Measurements from ENCODE around the gene SLC26A1.

The SLC26A1 gene

GRCh38 chr4:1035510-1035909 is 42.3 kb upstream of the SLC26A1 start:
- Histone ChIP-seq H4K20me1 (ENCODE audit: insufficient read depth, low read length) (no peaks in the 10 kb centered on the region), H3K79me2 (ENCODE audit: low read length) (no peaks in the 10 kb centered on the region), H3F3A (ENCODE audit: insufficient read depth, low read length) (no peaks in the 10 kb centered on the region), H3K4me1 (ENCODE audit: low read length) (no peaks in the 10 kb centered on the region), H3K4me2 (ENCODE audit: low read depth, low read length) (no peak overlapping the region), H2AFZ (ENCODE audit: low read length) (no peak overlapping the region), H3K4me3 (ENCODE audit: low read length) (no peak overlapping the region), H3K36me3 (replicated peaks; ENCODE audit: insufficient read depth, low read length) (no peaks in the 10 kb centered on the region), H3K9ac (ENCODE audit: low read length) (no peak overlapping the region), H3K27me3 (replicated peaks; ENCODE audit: insufficient read depth, low read length) (no peaks in the 10 kb centered on the region), H3K9me3 (replicated peaks; ENCODE audit: insufficient read depth, low read length) (no peaks in the 10 kb centered on the region), H3K27ac (ENCODE audit: low read length) (no peak overlapping the region), H3K9me2 (replicated peaks; ENCODE audit: insufficient read depth, low read length) (no peaks in the 10 kb centered on the region)
- TF ChIP-seq EZH2 (optimal IDR thresholded peaks at IDR 0.05; ENCODE audit: low read depth, low read length) (no peak), EZH2phosphoT487 (IDR thresholded peaks at IDR 0.05; ENCODE audit: low read length) (no peak)
- TF ChIP-seq, protein P1, sequence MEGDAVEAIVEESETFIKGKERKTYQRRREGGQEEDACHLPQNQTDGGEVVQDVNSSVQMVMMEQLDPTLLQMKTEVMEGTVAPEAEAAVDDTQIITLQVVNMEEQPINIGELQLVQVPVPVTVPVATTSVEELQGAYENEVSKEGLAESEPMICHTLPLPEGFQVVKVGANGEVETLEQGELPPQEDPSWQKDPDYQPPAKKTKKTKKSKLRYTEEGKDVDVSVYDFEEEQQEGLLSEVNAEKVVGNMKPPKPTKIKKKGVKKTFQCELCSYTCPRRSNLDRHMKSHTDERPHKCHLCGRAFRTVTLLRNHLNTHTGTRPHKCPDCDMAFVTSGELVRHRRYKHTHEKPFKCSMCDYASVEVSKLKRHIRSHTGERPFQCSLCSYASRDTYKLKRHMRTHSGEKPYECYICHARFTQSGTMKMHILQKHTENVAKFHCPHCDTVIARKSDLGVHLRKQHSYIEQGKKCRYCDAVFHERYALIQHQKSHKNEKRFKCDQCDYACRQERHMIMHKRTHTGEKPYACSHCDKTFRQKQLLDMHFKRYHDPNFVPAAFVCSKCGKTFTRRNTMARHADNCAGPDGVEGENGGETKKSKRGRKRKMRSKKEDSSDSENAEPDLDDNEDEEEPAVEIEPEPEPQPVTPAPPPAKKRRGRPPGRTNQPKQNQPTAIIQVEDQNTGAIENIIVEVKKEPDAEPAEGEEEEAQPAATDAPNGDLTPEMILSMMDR (IDR thresholded peaks at IDR 0.05; ENCODE audit: low read length), result no peak
- DNase-seq, result no peak

DNA sequence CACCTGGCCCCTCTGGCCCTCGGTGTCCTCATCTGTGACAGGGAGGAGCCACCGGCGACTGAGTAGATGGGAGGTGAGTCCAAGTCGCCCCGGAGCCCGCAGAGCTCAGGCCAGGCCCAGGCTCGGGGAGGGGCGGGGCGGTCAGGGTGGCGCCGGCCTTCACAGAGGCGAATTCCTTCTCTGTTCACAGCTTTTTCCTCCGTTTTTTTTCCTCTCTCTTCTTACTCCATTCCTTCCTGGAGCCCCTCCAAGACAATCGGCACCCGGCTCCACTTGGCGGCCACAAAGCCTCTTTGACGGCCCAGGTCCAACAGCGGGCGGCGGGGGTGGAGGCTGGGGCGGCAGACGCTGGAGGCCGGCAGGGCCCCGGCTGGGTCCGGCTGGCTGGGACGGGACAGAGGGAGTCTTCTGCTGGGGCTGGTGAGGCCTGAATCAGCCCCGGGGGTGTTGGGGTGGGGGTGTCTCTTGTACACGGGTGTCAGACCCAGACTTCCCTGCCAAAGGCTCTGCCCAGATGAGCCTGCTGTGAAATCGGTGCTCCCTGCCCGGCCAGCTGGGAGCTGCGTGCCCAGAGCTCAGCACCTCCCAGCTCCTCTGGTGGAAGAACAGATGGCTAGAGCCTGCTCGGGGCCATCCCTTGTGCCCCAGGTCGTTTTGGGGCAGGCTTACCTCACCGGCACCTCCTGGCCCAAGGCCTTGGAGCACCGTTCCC is 40.8 kb upstream of the SLC26A1 start:
- Histone ChIP-seq H3K27me3 (replicated peaks; ENCODE audit: insufficient read depth, low read length) (no peaks in the 10 kb centered on the region), H3K9ac (ENCODE audit: low read length) (no peak overlapping the region), H3K27ac (ENCODE audit: low read length) (no peak overlapping the region), H3K9me2 (replicated peaks; ENCODE audit: insufficient read depth, low read length) (no peaks in the 10 kb centered on the region), H3K79me2 (ENCODE audit: low read length) (no peaks in the 10 kb centered on the region), H3F3A (ENCODE audit: insufficient read depth, low read length) (no peaks in the 10 kb centered on the region), H3K36me3 (replicated peaks; ENCODE audit: insufficient read depth, low read length) (no peaks in the 10 kb centered on the region), H3K4me3 (ENCODE audit: low read length) (no peak overlapping the region), H4K20me1 (ENCODE audit: insufficient read depth, low read length) (no peaks in the 10 kb centered on the region), H3K4me2 (ENCODE audit: low read depth, low read length) (no peak overlapping the region), H3K4me1 (ENCODE audit: low read length) (no peaks in the 10 kb centered on the region), H2AFZ (ENCODE audit: low read length) (no peak overlapping the region), H3K9me3 (replicated peaks; ENCODE audit: insufficient read depth, low read length) (no peaks in the 10 kb centered on the region)
- DNase-seq, result no peak
- TF ChIP-seq, protein P1 (IDR thresholded peaks at IDR 0.05; ENCODE audit: low read length), result no peak
- TF ChIP-seq EZH2 (optimal IDR thresholded peaks at IDR 0.05; ENCODE audit: low read depth, low read length) (no peak), EZH2phosphoT487 (IDR thresholded peaks at IDR 0.05; ENCODE audit: low read length) (no peak)

DNA sequence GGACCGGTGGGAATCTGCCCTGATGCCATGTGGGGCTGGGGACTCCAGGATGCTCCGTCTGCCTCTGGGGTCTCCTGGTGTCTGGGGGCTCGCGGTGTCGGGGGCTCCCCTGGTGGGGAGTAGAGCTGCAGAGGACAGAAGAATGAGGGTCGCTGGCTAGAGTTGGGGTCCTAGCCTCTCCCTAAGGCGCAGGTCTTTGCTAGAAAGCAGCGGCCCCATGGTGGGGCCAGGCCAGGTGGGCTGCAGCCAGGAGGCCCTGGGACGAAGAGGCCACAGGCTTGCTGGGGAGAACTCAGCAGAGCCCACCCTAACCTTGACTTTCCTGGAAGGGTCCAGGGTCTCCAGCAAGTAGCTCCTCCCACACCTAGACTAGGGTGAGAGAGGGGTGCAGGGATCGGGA is 39.7 kb upstream of the SLC26A1 start:
- Histone ChIP-seq H3K27me3 (replicated peaks; ENCODE audit: insufficient read depth, low read length) (no peaks in the 10 kb centered on the region), H3K9me3 (replicated peaks; ENCODE audit: insufficient read depth, low read length) (no peaks in the 10 kb centered on the region), H3F3A (ENCODE audit: insufficient read depth, low read length) (no peaks in the 10 kb centered on the region), H3K4me3 (ENCODE audit: low read length) (no peak overlapping the region), H3K27ac (ENCODE audit: low read length) (no peak overlapping the region), H3K9ac (ENCODE audit: low read length) (no peak overlapping the region), H3K79me2 (ENCODE audit: low read length) (no peaks in the 10 kb centered on the region), H3K4me1 (ENCODE audit: low read length) (no peaks in the 10 kb centered on the region), H3K9me2 (replicated peaks; ENCODE audit: insufficient read depth, low read length) (no peaks in the 10 kb centered on the region), H4K20me1 (ENCODE audit: insufficient read depth, low read length) (no peaks in the 10 kb centered on the region), H2AFZ (ENCODE audit: low read length) (no peak overlapping the region), H3K4me2 (ENCODE audit: low read depth, low read length) (no peak overlapping the region), H3K36me3 (replicated peaks; ENCODE audit: insufficient read depth, low read length) (no peaks in the 10 kb centered on the region)
- no peak for DNase-seq
- TF ChIP-seq, protein P1 (IDR thresholded peaks at IDR 0.05; ENCODE audit: low read length), result no peak
- TF ChIP-seq EZH2 (optimal IDR thresholded peaks at IDR 0.05; ENCODE audit: low read depth, low read length), result no peak
- no peak for TF ChIP-seq EZH2phosphoT487 (IDR thresholded peaks at IDR 0.05; ENCODE audit: low read length)

Measured in MM.1S (cell line).